HG02884 (cell line): ENCODE results near the gene GNB2.

Experiments used
- ATAC-seq: cut with Tn5 transposase; IDR thresholded peaks from one replicate; pipeline ENCODE4 v1.9.1; 2021; ENCODE audit warnings: mild to moderate bottlenecking, moderate library complexity; ENCODE audit not compliant: unreplicated experiment

Gene GNB2

DNA sequence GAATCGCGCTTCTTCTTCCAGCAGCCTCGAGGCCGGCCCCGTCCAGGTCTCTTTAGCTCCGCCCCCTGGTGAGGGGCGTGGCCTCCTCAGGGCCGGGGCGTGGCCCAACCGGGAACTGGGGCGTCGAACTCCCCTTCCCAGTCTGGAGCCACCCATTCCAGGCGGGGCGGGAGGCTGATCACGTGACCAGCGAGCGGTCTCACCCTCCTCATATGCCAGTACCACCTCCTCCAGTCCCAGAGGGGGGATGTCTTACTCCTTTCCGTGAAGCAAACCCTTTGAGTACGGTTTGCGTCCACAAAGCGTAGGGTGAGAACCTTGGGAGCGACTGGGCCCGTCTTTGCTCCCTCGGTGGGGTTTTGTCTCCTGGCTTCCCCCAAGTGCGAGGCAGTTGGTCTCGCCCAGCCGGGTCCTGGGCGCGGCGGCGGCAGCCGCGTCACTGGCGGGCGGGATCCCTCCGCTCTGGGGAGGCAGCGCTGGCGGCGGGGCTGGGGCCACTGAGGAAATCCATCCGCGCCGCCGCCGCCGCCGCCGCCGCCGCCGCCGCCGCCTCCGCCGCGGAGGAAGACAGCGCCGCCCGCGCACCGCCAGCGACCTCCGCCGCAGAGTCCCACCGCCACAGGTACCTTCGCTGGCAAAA lies at the start of gene GNB2:
Gene GNB2 (plus strand): TSS at position 439 of the 640 bp plus-strand sequence. CDS start 2,526 bp downstream, outside the sequence.
- ATAC-seq: peak; percentile 58

- ATAC-seq: no peak
Observed at GRCh38 chr7:100623951-100624824, 49.4 kb upstream of the GNB2 start.

DNA sequence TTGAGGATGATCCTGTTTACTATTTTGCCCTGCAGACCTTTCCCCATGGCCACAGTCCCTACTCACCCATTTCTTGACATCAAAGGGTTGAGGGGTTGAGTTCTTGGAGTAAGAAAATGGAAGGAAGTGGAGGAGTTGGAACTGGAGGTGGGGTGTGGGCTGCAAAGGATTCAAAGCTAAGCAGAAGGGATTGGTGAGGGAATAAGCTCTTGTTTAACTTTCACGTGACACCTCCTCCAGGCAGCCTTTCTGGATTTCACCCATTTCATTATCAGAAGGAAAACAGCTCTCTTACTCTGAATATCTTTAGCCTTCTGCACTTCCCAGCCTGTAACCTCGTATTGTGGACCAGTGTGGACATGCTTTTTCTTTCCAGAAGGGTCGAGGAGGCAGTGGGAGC lies 47.5 kb upstream of the GNB2 start:
- no peak for ATAC-seq

GRCh38 chr7:100626530-100627237 lies 46.9 kb upstream of the GNB2 start:
- ATAC-seq: peak; percentile 59

GRCh38 chr7:100627238-100627549 lies 46.3 kb upstream of the GNB2 start:
- no peak for ATAC-seq

DNA sequence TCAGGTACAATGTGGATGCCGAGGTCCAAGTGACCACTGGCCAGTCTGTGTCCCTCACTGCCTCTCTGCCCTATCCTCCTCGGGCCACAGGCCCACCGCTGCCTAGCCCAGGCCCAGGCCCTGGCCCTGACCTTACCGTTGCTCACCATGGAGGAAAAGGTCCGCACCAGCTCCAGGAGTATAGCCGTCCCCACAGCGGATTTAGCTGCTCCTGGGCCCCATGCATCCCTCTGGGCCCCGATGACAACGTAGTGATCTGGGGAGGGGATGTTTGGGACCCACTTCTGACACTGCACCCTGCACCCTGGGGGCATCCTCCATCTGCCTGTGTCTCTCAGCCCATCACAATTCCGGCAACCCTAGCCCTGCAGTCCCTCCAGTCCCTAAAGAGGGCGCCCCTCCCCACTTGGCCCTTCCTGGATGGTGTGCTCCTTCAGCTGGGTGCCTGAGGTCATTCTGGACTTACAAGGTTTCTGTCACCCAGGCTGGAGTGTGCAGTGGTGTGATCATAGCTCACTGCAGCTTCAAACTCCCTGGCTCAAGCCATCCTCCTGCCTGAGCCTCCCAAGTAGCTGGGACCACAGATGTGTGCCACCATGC lies 44.3 kb upstream of the GNB2 start:
- ATAC-seq: no peak

DNA sequence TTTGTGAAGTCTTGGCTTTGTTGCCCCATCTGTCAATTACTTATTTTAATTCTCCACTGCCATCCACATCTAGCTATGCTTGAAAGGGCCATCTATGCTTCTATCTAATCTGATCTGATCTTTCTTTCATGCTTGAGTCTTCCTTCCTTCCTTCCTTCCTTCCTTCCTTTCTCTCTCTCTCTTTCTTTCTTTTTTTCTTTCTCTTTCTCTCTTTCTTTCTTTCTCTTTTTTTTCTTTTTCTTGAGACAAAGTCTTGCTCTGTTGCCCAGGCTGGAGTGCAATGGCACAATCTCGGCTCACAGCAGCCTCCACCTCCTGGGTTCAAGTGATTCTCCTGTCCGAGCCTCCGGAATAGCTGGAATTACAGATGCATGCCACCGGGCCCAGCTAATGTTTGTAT lies 43.5 kb upstream of the GNB2 start:
- no peak for ATAC-seq

GRCh38 chr7:100632951-100633717 lies 40.4 kb upstream of the GNB2 start:
- ATAC-seq: no peak

GRCh38 chr7:100639995-100640516 lies 33.5 kb upstream of the GNB2 start:
- no peak for ATAC-seq

GRCh38 chr7:100640517-100641440 lies 32.8 kb upstream of the GNB2 start:
- ATAC-seq: no peak

GRCh38 chr7:100641463-100641859 lies 32.1 kb upstream of the GNB2 start, which contains the start of gene TFR2:
TSS of gene TFR2 (minus strand) at chr7:100641552. CDS start at chr7:100641509, 43 bp downstream.
- no peak for ATAC-seq

DNA sequence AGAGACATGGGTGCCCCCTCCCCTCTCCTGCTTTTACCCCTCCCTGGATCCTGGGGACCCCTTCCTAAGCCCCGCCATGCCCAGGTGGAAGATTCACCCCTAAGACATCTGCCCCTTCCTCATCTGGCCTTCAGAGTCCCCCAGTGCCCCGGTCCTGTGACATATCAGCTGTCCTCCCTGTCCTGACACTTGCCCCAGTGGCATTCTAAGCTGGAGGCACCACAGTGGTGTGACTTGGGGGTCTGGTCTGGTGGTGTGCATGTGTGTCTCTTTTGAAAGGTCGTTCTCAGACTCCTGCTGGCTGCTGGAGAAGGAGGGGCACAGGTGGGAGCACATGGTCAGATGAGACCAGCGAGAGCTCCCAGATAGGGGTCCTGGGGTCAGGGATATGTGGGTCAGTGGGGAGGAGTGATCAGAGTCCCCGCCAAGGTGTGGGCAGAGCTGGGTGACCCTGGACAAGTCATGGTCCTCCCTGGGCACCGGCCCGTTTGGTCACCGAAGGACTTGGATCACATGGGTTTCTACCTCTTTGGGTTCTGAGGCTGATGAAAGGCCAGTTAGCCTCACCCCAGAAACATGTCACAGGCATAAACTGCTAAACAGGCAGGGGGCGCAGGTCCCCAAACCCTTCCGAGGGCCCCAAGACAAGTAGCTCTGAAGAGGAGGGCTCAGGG lies 31.5 kb upstream of the GNB2 start:
- ATAC-seq: no peak

DNA sequence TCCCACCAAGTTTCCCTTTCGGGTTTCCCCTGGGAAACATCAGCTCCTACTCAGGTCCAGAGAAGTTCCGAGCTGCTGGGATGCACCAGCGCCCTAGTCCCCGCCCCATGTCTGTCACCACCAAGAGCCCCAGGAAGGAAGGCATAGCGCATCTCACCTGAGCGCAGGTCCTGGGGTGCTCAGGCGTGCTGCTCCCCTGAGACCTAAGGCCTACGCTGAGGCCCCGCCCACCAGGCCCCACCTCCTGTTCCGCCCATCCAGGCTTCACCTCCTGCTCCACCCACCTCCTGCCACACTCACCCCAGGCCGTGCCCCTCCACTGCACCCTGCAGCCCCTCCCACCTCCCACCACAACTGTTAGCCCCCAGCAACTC lies 31.0 kb upstream of the GNB2 start:
- no peak for ATAC-seq

DNA sequence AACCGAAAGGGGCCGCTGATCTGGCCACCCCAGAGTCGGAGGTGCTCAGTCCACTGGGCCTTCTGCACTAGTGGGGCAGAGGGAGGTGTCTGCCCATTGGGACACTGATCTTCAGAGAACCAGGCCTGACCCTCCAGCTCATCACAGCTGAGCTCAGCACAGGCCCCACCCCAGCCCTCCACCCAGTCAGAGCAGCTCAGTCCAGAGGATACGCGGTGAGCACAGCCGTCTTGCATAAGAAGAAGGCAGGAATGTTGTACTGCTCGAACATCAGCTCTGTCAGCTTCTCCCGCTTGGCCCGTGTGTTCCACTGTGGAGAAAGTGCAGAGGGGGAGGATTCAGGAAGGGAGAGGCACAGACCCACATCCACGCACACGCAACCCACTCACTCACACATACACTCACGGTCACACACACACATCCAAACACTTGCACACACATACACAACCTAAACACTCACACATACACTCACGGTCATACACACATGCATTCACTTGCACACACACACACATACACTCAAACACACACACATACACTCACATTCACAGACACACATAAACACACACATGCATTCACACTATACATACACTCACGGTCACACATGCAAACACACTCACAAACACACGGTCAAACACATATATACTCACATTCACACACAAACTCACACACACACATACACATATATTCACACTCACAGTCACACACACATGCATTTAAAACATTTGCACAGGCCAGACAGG lies 23.5 kb upstream of the GNB2 start:
- ATAC-seq: no peak

- ATAC-seq: no peak
Observed at GRCh38 chr7:100654908-100655831, 18.4 kb upstream of the GNB2 start.

GRCh38 chr7:100655908-100656674 lies 17.4 kb upstream of the GNB2 start, which contains the start of gene ACTL6B:
TSS of gene ACTL6B (minus strand) at chr7:100656448. CDS start at chr7:100656354, 94 bp downstream.
- no peak for ATAC-seq
